MG63 (cell line): ENCODE data around the gene ARID1B. TPM values are rescaled to one million over a fixed set of nuclear protein-coding genes. Genes with fewer than 3 reads are reported as not detected.

Experiments used
- DNase-seq: peaks from one replicate; pipeline ENCODE4 v3.0.0-alpha.2; 2020
- H3K27me3 ChIP-seq: fragments of 250-450 bp; sonication (Bioruptor Pico); 2 replicates; pipeline ENCODE4 v1.5.1; 2020; ENCODE audit warnings: mild to moderate bottlenecking, moderate library complexity
- H3K36me3 ChIP-seq: fragments of 250-450 bp; sonication (Bioruptor Pico); 2 replicates; pipeline ENCODE4 v1.5.1; 2020; ENCODE audit warnings: mild to moderate bottlenecking, moderate library complexity
- H3K4me3 ChIP-seq: fragments of 250-450 bp; sonication (Bioruptor Pico); 2 replicates; pipeline ENCODE4 v1.5.1; 2020; ENCODE audit warnings: mild to moderate bottlenecking, moderate library complexity
- H3K9me3 ChIP-seq: fragments of 250-450 bp; sonication (Bioruptor Pico); 2 replicates; pipeline ENCODE4 v1.5.1; 2020; ENCODE audit warnings: mild to moderate bottlenecking, moderate library complexity
- total RNA-seq: library from RNA; depleted of rRNA; stranded (reverse); fragments of >200 nt; shearing (Covaris generic); gene quantifications from 2 replicates; pipeline ENCODE4 v1.2.3, GENCODE V29; 2014; ENCODE audit warnings: low replicate concordance

ARID1B gene
- total RNA-seq, 1 experiment from 2014 or later: 9.9 TPM

DNA sequence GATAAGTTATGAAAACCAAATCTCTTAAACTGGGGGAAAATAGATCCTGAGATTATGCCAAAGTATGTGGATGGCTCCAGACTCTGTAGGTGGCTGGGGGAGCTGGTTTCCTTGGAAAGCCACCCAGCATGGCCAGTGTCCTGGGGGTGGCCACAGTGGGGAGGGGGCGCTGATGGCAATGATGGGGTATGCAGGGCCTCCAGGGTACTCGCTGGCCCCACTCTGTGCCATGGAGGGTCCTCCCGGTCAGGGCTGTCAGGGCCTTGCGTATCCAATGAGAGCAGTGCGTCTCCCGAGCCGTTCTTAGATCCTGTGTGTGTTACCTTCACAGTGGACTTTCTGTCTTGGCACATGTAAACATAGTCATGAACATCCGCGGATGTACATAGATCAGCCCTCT, 393.4 kb downstream of the ARID1B start:
- no peak for DNase-seq
- Histone ChIP-seq H3K9me3 (no peaks in the 10 kb centered on the region), H3K4me3 (no peak overlapping the region), H3K36me3 (no peaks in the 10 kb centered on the region), H3K27me3 (no peaks in the 10 kb centered on the region)

- no peaks in the 10 kb centered on the region; the same call in 1 of the 2 replicates for H3K36me3 ChIP-seq
- no peaks in the 10 kb centered on the region for H3K27me3 ChIP-seq
- no peak for DNase-seq
- H3K9me3 ChIP-seq: no peaks in the 10 kb centered on the region
- no peak overlapping the region for H3K4me3 ChIP-seq
These were observed 394.6 kb downstream of the ARID1B start for GRCh38 chr6:157171801-157172200.

- H3K9me3 ChIP-seq: no peaks in the 10 kb centered on the region
- no peaks in the 10 kb centered on the region for H3K27me3 ChIP-seq
- H3K36me3 ChIP-seq: no peaks in the 10 kb centered on the region; the same call in 1 of the 2 replicates
- no peak for DNase-seq
- H3K4me3 ChIP-seq: no peak overlapping the region
These were observed 395.1 kb downstream of the ARID1B start for GRCh38 chr6:157172231-157172701.

- no peaks in the 10 kb centered on the region for H3K9me3 ChIP-seq
- DNase-seq: no peak
- H3K27me3 ChIP-seq: no peaks in the 10 kb centered on the region
- H3K36me3 ChIP-seq: no peaks in the 10 kb centered on the region; the same call in 1 of the 2 replicates
- H3K4me3 ChIP-seq: no peak overlapping the region
These were observed 395.8 kb downstream of the ARID1B start for GRCh38 chr6:157172830-157173536.

DNA sequence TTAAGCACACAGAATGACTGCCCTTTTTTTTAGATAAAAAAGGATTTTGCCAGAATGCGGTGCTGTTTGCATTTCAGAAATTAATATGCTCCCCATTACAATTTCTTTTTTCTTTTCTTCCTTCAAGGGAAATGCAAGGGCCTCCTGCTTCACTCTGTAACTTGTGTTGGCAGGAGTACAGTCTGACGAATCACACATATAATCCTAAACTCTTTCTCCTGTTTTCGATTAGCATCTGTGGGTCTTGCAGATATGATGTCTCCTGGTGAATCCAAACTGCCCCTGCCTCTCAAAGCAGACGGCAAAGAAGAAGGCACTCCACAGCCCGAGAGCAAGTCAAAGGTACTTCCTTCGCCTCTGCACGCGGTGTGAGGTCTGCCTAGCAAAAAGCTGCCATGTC, 396.6 kb downstream of the ARID1B start:
- H3K9me3 ChIP-seq: no peaks in the 10 kb centered on the region
- no peak for DNase-seq
- no peaks in the 10 kb centered on the region; the same call in 1 of the 2 replicates for H3K36me3 ChIP-seq
- H3K4me3 ChIP-seq: no peak overlapping the region
- H3K27me3 ChIP-seq: no peaks in the 10 kb centered on the region

- no peak overlapping the region for H3K4me3 ChIP-seq
- no peaks in the 10 kb centered on the region for H3K9me3 ChIP-seq
- no peaks in the 10 kb centered on the region; the same call in 1 of the 2 replicates for H3K36me3 ChIP-seq
- H3K27me3 ChIP-seq: no peaks in the 10 kb centered on the region
- no peak for DNase-seq
These were observed 397.6 kb downstream of the ARID1B start for GRCh38 chr6:157174731-157175130.

- H3K4me3 ChIP-seq: no peak overlapping the region
- no peak for DNase-seq
- no peaks in the 10 kb centered on the region for H3K9me3 ChIP-seq
- no peaks in the 10 kb centered on the region; the same call in 1 of the 2 replicates for H3K36me3 ChIP-seq
- H3K27me3 ChIP-seq: no peaks in the 10 kb centered on the region
These were observed 400.7 kb downstream of the ARID1B start for GRCh38 chr6:157177731-157178336.

- Histone ChIP-seq H3K36me3 (peaks cover 13% of the 10 kb centered on the region), H3K4me3 (no peak overlapping the region), H3K27me3 (no peaks in the 10 kb centered on the region), H3K9me3 (no peaks in the 10 kb centered on the region)
- DNase-seq: no peak
These were observed 404.5 kb downstream of the ARID1B start for GRCh38 chr6:157181649-157182048.

- Histone ChIP-seq H3K36me3 (peaks cover 13% of the 10 kb centered on the region), H3K9me3 (no peaks in the 10 kb centered on the region), H3K27me3 (no peaks in the 10 kb centered on the region), H3K4me3 (no peak overlapping the region)
- DNase-seq: no peak
These were observed 405.5 kb downstream of the ARID1B start for GRCh38 chr6:157182503-157183264.

- Histone ChIP-seq H3K9me3 (no peaks in the 10 kb centered on the region), H3K36me3 (peaks cover 20% of the 10 kb centered on the region), H3K27me3 (no peaks in the 10 kb centered on the region), H3K4me3 (no peak overlapping the region)
- peak; percentile 31 for DNase-seq
These were observed 407.2 kb downstream of the ARID1B start for GRCh38 chr6:157184202-157185015.

DNA sequence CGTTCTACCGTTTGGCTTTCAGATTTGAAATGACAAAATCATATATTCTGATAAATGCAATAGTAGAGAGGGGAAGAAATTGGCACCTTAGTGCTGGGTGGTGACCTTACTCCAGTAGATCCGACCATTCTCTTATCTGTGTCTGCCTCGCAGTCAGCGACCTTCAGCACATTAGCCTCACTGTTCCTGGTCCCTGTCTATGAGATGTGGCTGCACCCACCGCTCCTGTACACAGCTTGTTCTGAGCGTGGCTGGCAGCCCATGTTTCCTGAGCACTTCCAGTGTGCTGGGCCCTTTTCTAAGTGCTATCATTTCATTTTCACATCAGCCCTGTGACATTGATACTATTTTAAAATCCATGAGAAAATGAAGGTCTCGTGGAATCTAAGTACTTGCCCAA, 408.0 kb downstream of the ARID1B start:
- no peaks in the 10 kb centered on the region for H3K27me3 ChIP-seq
- no peak for DNase-seq
- no peak overlapping the region for H3K4me3 ChIP-seq
- no peaks in the 10 kb centered on the region for H3K9me3 ChIP-seq
- peaks cover 26% of the 10 kb centered on the region for H3K36me3 ChIP-seq

GRCh38 chr6:157185986-157186385, 408.8 kb downstream of the ARID1B start:
- Histone ChIP-seq H3K9me3 (no peaks in the 10 kb centered on the region), H3K36me3 (peaks cover 26% of the 10 kb centered on the region), H3K27me3 (no peaks in the 10 kb centered on the region), H3K4me3 (no peak overlapping the region)
- DNase-seq: no peak

- no peaks in the 10 kb centered on the region for H3K9me3 ChIP-seq
- H3K4me3 ChIP-seq: no peak overlapping the region
- DNase-seq: no peak
- no peaks in the 10 kb centered on the region for H3K27me3 ChIP-seq
- H3K36me3 ChIP-seq: peaks cover 26% of the 10 kb centered on the region
These were observed 409.6 kb downstream of the ARID1B start for GRCh38 chr6:157186785-157187181.

- no peaks in the 10 kb centered on the region for H3K9me3 ChIP-seq
- DNase-seq: no peak
- H3K36me3 ChIP-seq: peaks cover 26% of the 10 kb centered on the region
- no peak overlapping the region for H3K4me3 ChIP-seq
- no peaks in the 10 kb centered on the region for H3K27me3 ChIP-seq
These were observed 410.3 kb downstream of the ARID1B start for GRCh38 chr6:157187182-157188083.

- Histone ChIP-seq H3K27me3 (no peaks in the 10 kb centered on the region), H3K36me3 (peaks cover 26% of the 10 kb centered on the region), H3K9me3 (no peaks in the 10 kb centered on the region), H3K4me3 (no peak overlapping the region)
- no peak for DNase-seq
These were observed 411.0 kb downstream of the ARID1B start for GRCh38 chr6:157188213-157188612.
